ENCODE measurements around the gene FGA.

- TF ChIP-seq RAD21 (IDR thresholded peaks at IDR 0.05; ENCODE audit: low read length) (no peak), CTCF (IDR thresholded peaks at IDR 0.05) (no peak), MXI1 (IDR thresholded peaks at IDR 0.05; ENCODE audit: low read depth, low read length) (no peak), EP300 (IDR thresholded peaks at IDR 0.05; ENCODE audit: borderline replicate concordance in 1 of 2, low read depth in 1 of 2, low read length in 1 of 2) (no peak), REST (IDR thresholded peaks at IDR 0.05; ENCODE audit: low read depth, low read length) (no peak), PBX3 (IDR thresholded peaks at IDR 0.05) (no peak)
These were observed 23.8 kb downstream of the FGA start for GRCh38 chr4:154566639-154567204.
